Stimulated activated CD4-positive, alpha-beta T cell treated with anti-CD3 and anti-CD28 coated beads, Interleukin-15, amount 100 ng/mL, for 24 hours (primary cell): ENCODE measurements around the gene FMN1.

Source experiments
- DNase-seq: peaks from one replicate; pipeline ENCODE4 v3.0.0-alpha.2; 2020

The FMN1 gene

DNA sequence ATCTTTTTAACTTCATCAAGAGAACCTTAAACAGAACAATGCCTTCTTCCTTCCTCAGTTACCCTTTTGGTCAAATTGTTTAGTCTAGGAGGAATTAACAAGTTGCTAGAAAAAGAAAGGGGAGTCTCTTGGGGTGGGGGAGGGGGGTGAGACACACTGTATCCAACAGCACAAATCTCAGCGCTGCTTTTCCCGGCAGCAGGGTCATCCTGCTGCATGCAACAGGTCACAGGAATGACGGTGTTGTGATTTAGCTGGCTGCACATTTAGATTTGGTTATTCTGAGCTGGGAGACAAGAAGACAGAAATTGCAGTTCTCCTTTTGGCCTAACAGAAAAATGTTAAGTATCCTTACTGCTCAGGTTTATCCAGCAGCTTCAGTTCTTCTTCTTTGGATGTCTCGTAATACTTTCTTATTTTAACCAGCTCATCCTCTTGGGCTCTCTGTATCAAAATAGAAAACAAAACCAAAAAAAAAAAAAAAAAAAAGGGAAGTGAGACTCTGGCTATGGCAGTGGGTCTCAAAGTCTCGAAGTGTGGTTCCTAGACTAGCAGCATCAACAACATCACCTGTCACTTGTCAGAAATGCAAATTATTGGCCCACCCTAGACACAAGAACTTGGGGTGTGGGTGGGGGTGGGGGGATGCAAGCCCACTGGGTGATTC, 286.2 kb downstream of the FMN1 start:
- no peak for DNase-seq

DNA sequence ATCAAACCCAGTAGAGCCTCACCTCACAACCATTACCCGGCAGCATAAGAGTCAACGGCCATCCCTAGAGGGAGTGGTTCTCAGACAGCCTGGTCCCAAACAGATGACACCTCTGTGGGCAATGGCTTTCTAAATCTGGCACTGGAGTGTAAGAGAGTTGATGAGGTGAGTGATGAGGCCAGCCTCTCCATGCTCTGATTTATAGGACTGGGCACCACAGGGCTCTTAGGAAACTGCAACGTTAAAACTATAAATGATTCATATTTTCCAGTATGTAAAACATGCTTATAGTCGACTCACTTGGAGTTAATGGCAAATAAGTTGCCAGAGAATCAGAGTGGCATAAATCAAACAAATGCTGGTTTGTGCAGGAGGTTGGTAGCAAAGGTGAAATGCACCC, 289.0 kb downstream of the FMN1 start:
- DNase-seq, result no peak

DNA sequence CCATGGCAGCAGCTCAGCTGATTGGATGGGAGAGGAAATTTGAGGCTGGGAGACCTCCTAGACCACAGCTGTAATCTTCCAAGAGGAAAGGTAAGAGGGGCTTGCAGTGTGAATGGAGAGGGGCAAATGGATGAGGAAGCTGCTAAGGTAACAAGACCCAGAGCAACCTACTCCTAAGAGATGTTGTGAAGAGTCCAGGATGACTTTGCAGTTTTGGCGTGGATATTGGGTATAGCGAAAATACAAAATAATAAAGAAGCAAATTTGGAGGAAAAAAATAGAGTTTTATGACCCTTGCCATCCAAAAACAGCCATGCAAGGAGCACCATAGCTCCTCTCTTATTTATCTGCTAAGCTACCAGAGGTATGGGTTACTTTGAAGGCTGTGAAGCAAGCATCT, 290.1 kb downstream of the FMN1 start:
- DNase-seq, result no peak

GRCh38 chr15:32903591-32904290, 290.8 kb downstream of the FMN1 start:
- no peak for DNase-seq

GRCh38 chr15:32901995-32902394, 292.5 kb downstream of the FMN1 start:
- DNase-seq, result no peak

DNA sequence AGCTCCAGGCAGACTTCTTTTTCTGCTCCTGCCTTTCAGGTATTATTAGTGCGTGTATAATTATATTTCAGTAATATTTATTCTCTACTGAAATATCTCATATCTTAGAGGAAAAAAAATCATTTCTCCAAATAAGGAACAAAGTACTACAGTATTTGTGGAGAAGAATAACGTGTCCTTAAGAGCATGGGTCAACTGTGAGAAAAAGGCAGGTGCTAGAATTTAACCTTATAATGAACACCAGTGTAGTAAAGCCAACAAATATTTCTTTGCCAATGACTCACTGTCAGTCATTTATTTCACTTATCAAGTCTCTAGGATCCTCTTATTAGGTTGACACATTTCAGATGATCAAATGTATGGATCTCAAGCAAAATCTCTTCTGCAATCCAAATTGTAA, 293.3 kb downstream of the FMN1 start:
- DNase-seq, result no peak

GRCh38 chr15:32899126-32899596, 295.4 kb downstream of the FMN1 start:
- no peak for DNase-seq

DNA sequence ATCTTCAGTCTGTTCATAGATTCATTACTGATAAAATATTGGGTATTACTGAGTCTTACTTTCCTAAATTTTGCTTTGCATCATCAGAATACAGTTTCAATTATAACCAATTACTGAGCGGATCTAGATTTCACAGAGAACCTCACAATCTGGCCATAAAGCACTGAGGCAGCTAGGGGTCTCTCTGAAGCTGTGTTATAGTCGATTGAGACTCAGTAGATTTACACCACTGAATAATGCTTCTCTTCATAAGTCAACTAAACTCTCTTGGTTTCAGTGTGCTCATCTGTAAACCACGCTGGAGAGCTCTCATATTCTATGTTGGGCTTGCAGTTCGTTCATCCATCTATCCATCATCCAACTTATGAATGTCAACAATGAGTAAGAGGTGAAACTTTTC, 296.1 kb downstream of the FMN1 start:
- DNase-seq, result no peak

- DNase-seq, result no peak
Observed at GRCh38 chr15:32893421-32893820, 301.1 kb downstream of the FMN1 start.

DNA sequence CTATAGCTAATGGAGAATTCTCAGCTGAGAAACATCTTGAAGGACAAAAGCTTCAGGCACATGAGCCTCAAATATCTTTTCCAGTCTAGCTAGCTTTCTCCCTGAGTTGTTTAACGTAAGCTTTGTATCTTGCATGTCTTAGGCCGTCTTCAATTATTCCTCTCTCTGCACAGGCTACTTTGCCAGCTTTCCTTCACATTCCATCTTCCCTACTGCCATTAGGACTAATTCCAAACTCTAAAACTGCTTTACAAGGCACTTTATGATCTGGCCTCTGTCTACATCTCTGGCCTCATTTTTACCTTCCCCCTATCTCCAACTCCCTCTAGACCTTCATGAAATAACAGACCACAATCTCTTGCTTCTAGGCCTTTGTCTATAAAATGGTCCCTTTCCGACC, 305.3 kb downstream of the FMN1 start:
- DNase-seq, result no peak

DNA sequence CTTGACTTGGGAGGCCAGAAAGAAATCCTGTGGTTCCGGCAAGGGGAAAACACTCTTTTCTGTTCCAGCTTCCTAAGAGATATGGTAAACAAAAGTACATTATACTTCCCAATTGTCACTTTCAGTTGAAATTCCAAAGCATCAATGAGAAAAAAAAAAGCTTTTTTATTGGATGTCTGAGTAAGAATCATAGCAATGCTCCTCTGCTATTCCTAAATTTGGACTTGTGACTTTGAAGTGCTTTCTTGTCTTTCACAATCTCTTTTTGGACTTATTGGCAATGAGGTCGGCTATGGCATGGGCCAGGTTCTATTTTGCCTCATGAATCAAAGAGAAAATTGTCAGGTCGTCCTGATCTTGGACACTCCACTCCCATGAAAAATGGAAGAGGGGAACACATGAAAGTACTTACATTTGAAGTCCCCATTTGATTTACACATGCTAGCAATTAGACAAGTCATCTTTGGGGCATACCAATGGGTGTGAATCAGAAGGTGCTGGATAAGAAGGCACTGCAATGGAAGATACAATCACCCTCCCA, 306.2 kb downstream of the FMN1 start:
- no peak for DNase-seq

DNA sequence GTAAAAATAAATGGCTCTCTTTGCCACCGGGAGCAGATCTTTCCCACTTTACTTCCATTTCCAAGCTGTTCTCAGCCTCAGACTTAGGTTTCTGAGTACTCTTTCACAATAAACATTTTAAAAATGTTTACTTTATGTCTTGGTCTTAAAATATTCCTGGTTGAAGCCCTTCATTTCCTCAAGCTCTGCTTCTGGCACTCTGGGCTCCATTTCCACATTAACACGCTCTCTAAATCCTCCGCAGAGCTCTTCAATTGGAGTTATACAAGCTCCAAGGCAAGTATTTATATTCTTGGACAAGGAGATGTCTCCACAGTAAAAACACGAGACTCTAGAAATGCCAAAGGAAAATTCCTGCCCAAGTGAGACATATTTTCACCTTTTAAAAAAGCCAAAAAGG, 307.4 kb downstream of the FMN1 start:
- DNase-seq, result no peak

- no peak for DNase-seq
Observed at GRCh38 chr15:32886459-32886858, 308.1 kb downstream of the FMN1 start.

DNA sequence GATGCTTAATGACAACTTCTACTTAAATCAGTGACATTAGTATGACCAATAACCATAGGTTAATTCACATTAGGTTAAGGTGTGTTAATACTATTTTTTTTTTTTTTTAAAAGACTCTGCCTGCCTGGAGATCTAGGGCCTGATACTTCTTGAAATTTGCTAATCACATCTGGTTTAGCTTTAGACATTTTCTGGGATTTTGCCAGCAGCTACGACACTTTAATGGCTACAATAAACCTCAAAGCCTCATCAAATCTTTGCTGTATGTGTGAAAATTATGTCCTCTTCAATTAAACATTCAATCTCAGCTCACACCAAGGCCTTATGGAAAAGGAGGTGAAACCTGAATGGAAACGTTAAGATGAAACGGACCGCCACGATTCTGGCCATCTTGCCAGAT, 308.8 kb downstream of the FMN1 start:
- no peak for DNase-seq

DNA sequence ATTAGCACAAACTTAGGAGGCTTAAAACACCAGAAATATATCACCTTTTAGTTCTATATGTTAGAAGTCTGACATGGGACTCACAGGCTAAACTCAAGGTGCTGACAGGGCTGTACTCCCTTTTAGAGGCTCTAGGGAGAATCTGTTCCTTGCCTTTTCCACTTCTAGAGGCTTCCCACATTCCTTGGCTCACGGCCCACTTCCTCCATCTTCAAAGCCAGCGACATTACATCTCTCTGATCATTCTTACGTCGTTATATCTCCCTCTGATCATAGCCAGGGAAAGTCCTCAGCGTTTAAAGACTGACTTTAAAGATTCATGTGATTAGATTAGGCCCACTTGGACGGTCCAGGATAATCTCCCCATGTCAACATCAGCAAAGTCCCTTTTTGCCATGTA, 310.4 kb downstream of the FMN1 start:
- no peak for DNase-seq

DNA sequence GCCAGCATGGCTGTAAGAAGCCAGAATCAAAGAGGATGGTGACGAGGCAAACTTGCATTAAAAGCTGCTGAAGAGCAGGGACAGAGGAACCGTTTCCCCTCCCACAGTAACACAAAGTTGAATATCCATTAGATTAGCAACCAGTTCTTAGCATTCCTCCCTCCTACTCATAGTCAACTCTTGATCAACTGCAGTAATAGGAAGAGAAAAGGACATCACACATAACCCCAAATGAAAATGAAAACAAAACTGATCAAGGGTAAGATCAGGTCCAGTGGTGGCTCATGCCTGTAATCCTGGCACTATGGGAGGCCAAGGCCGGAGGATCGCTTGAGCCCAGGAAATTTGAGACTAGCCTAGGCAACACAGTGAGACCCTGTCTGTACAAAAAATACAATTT, 311.6 kb downstream of the FMN1 start:
- DNase-seq, result no peak

- no peak for DNase-seq
Observed at GRCh38 chr15:32881528-32881927, 313.0 kb downstream of the FMN1 start.

- no peak for DNase-seq
Observed at GRCh38 chr15:32880642-32881041, 313.9 kb downstream of the FMN1 start.

- DNase-seq, result no peak
Observed at GRCh38 chr15:32879980-32880379, 314.5 kb downstream of the FMN1 start.

DNA sequence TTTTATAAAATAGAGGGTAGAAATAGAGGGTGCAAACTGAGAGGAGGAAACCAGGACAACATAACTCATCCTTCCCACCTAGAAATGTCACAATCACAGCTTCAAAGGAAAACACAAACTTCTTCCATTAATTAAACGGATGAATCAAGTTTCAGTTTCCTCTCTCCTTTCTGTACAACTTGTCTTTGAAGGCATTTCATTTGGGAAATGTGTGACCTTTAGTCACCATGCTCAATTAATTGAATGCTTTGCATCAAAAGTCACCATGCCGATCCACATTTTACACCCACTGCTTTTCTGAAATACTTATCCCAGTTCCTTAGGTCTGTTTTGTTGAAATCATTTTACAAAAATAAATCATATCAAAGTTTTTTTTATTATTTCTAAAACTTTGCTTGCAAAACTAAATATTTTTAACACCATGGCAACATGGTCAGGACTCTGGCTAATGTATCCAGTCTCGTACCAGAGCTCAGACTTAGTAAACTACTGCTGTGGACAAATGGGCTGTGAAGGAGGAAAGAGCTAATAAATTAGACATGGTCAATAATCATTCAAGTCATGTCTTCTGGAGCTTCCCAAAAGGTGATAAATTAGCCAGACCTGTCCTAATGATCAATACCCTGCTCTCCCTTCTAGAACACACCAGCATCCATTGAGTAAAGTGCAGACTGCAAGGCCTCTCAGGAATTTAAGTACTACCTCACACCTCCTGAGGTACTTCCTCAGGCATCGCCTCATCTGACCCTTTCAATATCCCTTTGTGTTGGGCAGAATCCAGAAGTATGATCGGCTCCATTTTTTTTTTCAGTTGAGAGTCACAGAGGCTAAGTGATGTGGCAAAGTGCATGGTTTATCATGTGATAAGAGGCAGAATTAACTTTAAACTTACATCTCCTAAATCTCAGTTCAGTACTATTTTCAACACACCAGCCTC, 315.4 kb downstream of the FMN1 start:
- no peak for DNase-seq

GRCh38 chr15:32878342-32878741, 316.2 kb downstream of the FMN1 start:
- DNase-seq, result no peak

GRCh38 chr15:32877252-32878019, 317.1 kb downstream of the FMN1 start:
- no peak for DNase-seq
